ENCODE results near the gene CALD1. TPM values are rescaled to one million over a fixed set of nuclear protein-coding genes. Genes with fewer than 3 reads are reported as not detected.

CALD1 gene
- total and polyA plus RNA-seq, 10 donors: 42.4 to 333 (median 212) TPM

DNA sequence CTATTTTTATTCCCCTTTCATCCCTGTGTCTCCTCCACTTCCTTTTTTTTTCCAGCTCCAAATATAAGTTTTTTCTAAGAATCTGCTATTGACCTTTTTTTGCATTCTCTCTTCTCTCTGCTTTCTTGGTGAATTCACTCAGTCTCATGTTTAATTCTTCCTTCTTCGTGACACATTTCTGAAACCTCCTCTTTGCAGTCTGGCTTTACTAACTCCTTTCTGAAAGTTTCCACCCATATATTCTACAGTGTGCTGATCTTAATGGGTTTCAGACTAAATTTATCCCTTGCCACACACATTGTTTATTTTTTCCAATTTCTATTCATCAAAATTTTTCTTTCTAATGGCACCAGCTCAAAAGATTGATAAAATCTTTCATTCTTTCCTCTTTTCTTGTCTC, 47.8 kb upstream of the CALD1 start:
- H3K36me3 ChIP-seq: no peaks in the 10 kb centered on the region
- H3K27me3 ChIP-seq (replicated peaks in 1 of 7): no peaks in the 10 kb centered on the region
- no peak overlapping the region for H3K4me3 ChIP-seq
- TF ChIP-seq POLR2AphosphoS5 (IDR thresholded peaks at IDR 0.05) (no peak), POLR2A (IDR thresholded peaks at IDR 0.05) (no peak)
- TF ChIP-seq, protein P1, sequence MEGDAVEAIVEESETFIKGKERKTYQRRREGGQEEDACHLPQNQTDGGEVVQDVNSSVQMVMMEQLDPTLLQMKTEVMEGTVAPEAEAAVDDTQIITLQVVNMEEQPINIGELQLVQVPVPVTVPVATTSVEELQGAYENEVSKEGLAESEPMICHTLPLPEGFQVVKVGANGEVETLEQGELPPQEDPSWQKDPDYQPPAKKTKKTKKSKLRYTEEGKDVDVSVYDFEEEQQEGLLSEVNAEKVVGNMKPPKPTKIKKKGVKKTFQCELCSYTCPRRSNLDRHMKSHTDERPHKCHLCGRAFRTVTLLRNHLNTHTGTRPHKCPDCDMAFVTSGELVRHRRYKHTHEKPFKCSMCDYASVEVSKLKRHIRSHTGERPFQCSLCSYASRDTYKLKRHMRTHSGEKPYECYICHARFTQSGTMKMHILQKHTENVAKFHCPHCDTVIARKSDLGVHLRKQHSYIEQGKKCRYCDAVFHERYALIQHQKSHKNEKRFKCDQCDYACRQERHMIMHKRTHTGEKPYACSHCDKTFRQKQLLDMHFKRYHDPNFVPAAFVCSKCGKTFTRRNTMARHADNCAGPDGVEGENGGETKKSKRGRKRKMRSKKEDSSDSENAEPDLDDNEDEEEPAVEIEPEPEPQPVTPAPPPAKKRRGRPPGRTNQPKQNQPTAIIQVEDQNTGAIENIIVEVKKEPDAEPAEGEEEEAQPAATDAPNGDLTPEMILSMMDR (IDR thresholded peaks at IDR 0.05 in 8 of 11, conservative IDR thresholded peaks at IDR 0.05 in 3 of 11): no peak
- 66 to 92% (median 81%) methylated on average over 1 of the region's 1 CpG for WGBS, 5 donors
- intact Hi-C loops (cut with DNase I; ENCODE audit: low total_unique reads): no loop called here
- peak overlapping the region in 6 of 8 donors; percentile 1 to 75 (median 20) for H3K27ac ChIP-seq
- H3K4me1 ChIP-seq: no peaks in the 10 kb centered on the region
- no peaks in the 10 kb centered on the region for H3K9me3 ChIP-seq
- no peak for DNase-seq

DNA sequence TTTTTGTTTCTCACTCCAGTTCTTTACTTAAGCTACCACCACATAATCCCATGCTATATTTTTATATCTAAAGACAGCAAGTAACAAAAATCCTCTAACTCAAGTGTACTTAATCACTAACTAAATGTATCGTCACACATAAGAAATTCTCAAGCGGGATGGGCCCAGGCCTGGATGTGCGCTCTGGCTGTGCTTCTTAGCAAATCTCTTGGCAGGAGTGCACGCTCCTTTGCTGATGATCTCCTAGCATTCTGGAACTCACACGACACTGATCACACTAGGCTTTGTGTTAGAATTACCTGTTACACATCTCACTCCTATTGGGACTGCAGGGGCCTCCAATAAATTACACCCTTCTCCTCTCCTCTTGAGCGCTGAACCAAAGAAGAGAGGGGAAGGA, 46.7 kb upstream of the CALD1 start:
- intact Hi-C loops (cut with DNase I; ENCODE audit: low total_unique reads): no loop called here

DNA sequence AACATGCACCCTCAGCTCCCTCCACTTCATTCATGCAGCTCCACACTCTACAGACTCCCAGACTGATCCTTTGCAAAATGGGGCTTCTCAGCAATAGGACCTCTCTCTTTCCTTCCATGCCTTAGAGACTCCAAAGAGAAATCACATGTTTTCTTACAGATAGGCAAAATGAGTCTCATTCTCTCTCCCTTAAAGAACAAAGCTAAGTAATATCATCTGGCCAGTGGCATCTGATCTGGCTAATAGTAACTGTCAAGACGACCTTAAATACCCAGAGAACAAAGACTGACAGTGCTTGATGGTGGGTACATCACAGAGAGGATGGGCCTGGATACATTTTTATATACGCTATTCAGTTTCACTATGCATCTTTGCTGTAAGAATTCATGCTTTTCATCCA, 43.1 kb upstream of the CALD1 start:
- TF ChIP-seq POLR2AphosphoS5 (IDR thresholded peaks at IDR 0.05): no peak
- TF ChIP-seq, protein P1 (IDR thresholded peaks at IDR 0.05 in 8 of 11, conservative IDR thresholded peaks at IDR 0.05 in 3 of 11): no peak
- TF ChIP-seq POLR2A (IDR thresholded peaks at IDR 0.05): no peak
- intact Hi-C loops (cut with DNase I; ENCODE audit: low total_unique reads): no loop called here

More for the DNA sequence above, 46.7 kb upstream of the CALD1 start:
- H3K4me1 ChIP-seq: peaks cover 0 to under 1% (median 0%) of the 10 kb centered on the region in 6 donors
- no peak overlapping the region for H3K27ac ChIP-seq
- H3K36me3 ChIP-seq: no peaks in the 10 kb centered on the region
- no peak for DNase-seq
- no peak overlapping the region for H3K4me3 ChIP-seq
- no peaks in the 10 kb centered on the region for H3K27me3 ChIP-seq (replicated peaks in 1 of 7)
- TF ChIP-seq, protein P1 (IDR thresholded peaks at IDR 0.05 in 8 of 11, conservative IDR thresholded peaks at IDR 0.05 in 3 of 11): no peak
- TF ChIP-seq POLR2A (IDR thresholded peaks at IDR 0.05) (no peak), POLR2AphosphoS5 (IDR thresholded peaks at IDR 0.05) (no peak)
- 80 to 92% (median 85%) methylated on average over 5 to 6 of the region's 6 CpGs for WGBS, 5 donors
- H3K9me3 ChIP-seq: no peaks in the 10 kb centered on the region

DNA sequence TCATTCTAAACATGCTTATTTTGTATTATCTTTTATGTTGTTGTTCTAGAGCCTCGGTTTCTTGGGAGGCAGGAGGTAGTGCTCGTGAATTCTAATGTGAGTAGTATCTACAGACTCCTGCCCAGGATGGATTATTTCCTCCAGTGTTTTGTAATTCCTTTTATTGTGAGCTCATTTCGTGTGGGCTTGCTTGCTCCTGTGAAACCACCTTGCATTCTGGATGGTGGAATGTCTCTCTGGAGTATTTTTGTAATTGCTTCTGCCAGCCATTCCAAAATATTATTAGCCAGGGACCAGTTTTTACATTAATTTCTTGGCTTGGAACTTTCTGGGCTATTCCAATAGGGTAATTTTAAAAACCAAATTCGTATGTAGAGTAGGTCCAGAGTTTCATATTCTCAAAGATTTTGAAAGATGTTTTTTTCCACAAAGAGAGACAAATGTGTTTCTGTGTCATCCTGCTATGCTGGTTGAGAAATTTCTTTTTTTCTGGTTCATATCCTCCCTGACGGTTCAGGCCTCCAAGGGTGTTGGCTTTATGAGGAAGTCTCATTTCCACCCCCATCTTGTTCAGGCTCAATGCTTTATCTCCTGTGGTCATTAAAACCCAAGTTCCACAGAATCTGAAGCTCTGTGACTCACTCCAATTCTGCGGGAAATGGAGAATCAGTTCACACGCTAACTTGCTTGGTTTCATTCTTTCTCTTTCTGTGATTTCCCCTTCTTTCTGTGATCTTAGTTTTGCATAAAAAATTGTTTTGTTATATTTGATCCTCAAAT, 41.7 kb upstream of the CALD1 start:
- Histone ChIP-seq H3K4me1 (peaks cover 0 to 10% (median 0%) of the 10 kb centered on the region in 6 donors), H3K27ac (peak overlapping the region in 7 of 8 donors; percentile 1 to 61 (median 41)), H3K36me3 (no peaks in the 10 kb centered on the region), H3K27me3 (replicated peaks in 1 of 7) (no peaks in the 10 kb centered on the region), H3K4me3 (no peak overlapping the region), H3K9me3 (no peaks in the 10 kb centered on the region)
- intact Hi-C loops (cut with DNase I; ENCODE audit: low total_unique reads): no loop called here
- DNase-seq: no peak
- WGBS, 5 donors: 50 to 63% (median 55%) methylated on average over 7 of the region's 7 CpGs
- TF ChIP-seq, protein P1 (IDR thresholded peaks at IDR 0.05 in 8 of 11, conservative IDR thresholded peaks at IDR 0.05 in 3 of 11): no peak
- no peak for TF ChIP-seq POLR2A (IDR thresholded peaks at IDR 0.05)
- no peak for TF ChIP-seq POLR2AphosphoS5 (IDR thresholded peaks at IDR 0.05)

More for the DNA sequence above, 43.1 kb upstream of the CALD1 start:
- DNase-seq: no peak
- Histone ChIP-seq H3K4me1 (peaks cover 0 to 3% (median 0%) of the 10 kb centered on the region in 6 donors), H3K36me3 (no peaks in the 10 kb centered on the region), H3K9me3 (no peaks in the 10 kb centered on the region), H3K27me3 (replicated peaks in 1 of 7) (no peaks in the 10 kb centered on the region), H3K27ac (no peak overlapping the region), H3K4me3 (no peak overlapping the region)
- 80 to 94% (median 82%) methylated on average over 2 of the region's 2 CpGs for WGBS, 5 donors

Measured in spleen (tissue), 11 donors.